Common myeloid progenitor, CD34-positive (primary cell): ENCODE results near the gene GTF2H4.
A peak's percentile ranks its signal among the peaks of the same experiment; 100 is the strongest.
"Not testable (repeated sequence)": the region's sequence is repeated elsewhere in the genome, so short reads cannot be mapped to it uniquely, and the experiment has no call there.

Experiments used
- CTCF ChIA-PET: fragments of 350-600 bp; sonication (Branson Sonifier 250); formaldehyde crosslinking; loops from one replicate; lab custom pipeline; 2021; ENCODE audit warnings: antibody characterized with exemption; lab: Charles Lee
- POLR2A ChIA-PET: fragments of 350-600 bp; sonication (Branson Sonifier 250); formaldehyde crosslinking; loops from one replicate; lab custom pipeline; 2021; ENCODE audit warnings: antibody characterized with exemption; lab: Charles Lee
- DNase-seq, 3 donors: peaks; one replicate each; pipeline versions ENCODE4 v3.0.0 to v3.0.0-alpha.2; 2013
- H3K27ac ChIP-seq, 2 experiments: 1 replicate in 1 of 2; 2 replicates in 1 of 2; pipeline ENCODE4 v1.7.0; 2013; ENCODE audit warnings: inconsistent platforms in 2 of 2, low read length in 2 of 2, mild to moderate bottlenecking in 2 of 2, low read depth in 1 of 2, moderate library complexity in 1 of 2; ENCODE audit not compliant: severe bottlenecking in 2 of 2, insufficient read depth in 1 of 2, poor library complexity in 1 of 2
- H3K27me3 ChIP-seq, 5 experiments: replicated peaks in 2 of 5; 1 replicate in 3 of 5; 2 replicates in 2 of 5; pipeline versions ENCODE4 v1.6.1 to v1.7.0; 2013; ENCODE audit warnings: low read length in 4 of 5, mild to moderate bottlenecking in 2 of 5, moderate library complexity in 2 of 5, inconsistent platforms in 1 of 5; ENCODE audit not compliant: insufficient read depth in 5 of 5, control insufficient read depth in 4 of 5
- H3K36me3 ChIP-seq, 4 experiments: 1 replicate in 2 of 4; 2 replicates in 2 of 4; pipeline versions ENCODE4 v1.6.1 to v1.7.0; 2013; ENCODE audit warnings: low read length in 3 of 4, control low read depth in 1 of 4, mild to moderate bottlenecking in 1 of 4; ENCODE audit not compliant: control insufficient read depth in 4 of 4, insufficient read depth in 4 of 4
- H3K4me1 ChIP-seq, 4 experiments: 1 replicate in 3 of 4; 2 replicates in 1 of 4; pipeline versions ENCODE4 v1.6.1 to v1.7.1; 2013; ENCODE audit warnings: low read length in 3 of 4, mild to moderate bottlenecking in 3 of 4, control low read depth in 1 of 4, inconsistent platforms in 1 of 4, moderate library complexity in 1 of 4; ENCODE audit not compliant: control insufficient read depth in 4 of 4, insufficient read depth in 4 of 4; ENCODE audit errors: control extremely low read depth in 1 of 4
- H3K4me3 ChIP-seq, 7 experiments: 1 replicate in 4 of 7; 2 replicates in 3 of 7; pipeline versions ENCODE4 v1.5.1 to v1.7.0; 2013; ENCODE audit warnings: mild to moderate bottlenecking in 7 of 7, low read length in 6 of 7, moderate library complexity in 6 of 7, inconsistent platforms in 2 of 7, low read depth in 2 of 7, control low read depth in 1 of 7; ENCODE audit not compliant: insufficient read depth in 4 of 7, control insufficient read depth in 1 of 7; ENCODE audit errors: extremely low read depth in 1 of 7
- H3K9me3 ChIP-seq, 5 experiments: 1 replicate in 4 of 5; 2 replicates in 1 of 5; pipeline versions ENCODE4 v1.6.1 to v1.7.1; 2013; ENCODE audit warnings: low read length in 4 of 5, mild to moderate bottlenecking in 2 of 5, inconsistent platforms in 1 of 5, low read depth in 1 of 5, moderate library complexity in 1 of 5; ENCODE audit not compliant: control insufficient read depth in 4 of 5, insufficient read depth in 2 of 5; ENCODE audit errors: control extremely low read depth in 1 of 5
- WGBS: methylation state at CpG from one replicate; pipeline ENCODE4 v1.1.5; 2013; ENCODE audit not compliant: insufficient coverage; 5-methylcytosine and 5-hydroxymethylcytosine counted together

GTF2H4 gene

GRCh38 chr6:30903236-30903635 lies 4.8 kb upstream of the GTF2H4 start:
- CTCF ChIA-PET: interaction anchor here (1.4 kb wide), 1 partner anchor 11 kb away, joined by 4 read pairs; the partner anchor contains the start of gene VARS2
- Histone ChIP-seq H3K4me1 (peaks cover 2 to 11% (median 4%) of the 10 kb centered on the region in 4 experiments), H3K27ac (no peak overlapping the region), H3K4me3 (no peak overlapping the region), H3K9me3 (no peaks in the 10 kb centered on the region), H3K36me3 (peaks cover 0 to 2% (median 0%) of the 10 kb centered on the region in 4 experiments), H3K27me3 (no peaks in the 10 kb centered on the region)
- POLR2A ChIA-PET: no interaction called here
- DNase-seq: no peak
- WGBS: no CpG with 5 or more reads among the region's 4 CpGs

- CTCF ChIA-PET: interaction anchor here (1.0 to 2.1 kb wide), 3 partner anchors 80 to 172 kb away, joined by 3 to 7 read pairs (median 6); no protein-coding TSS in a partner anchor
- H3K4me3 ChIP-seq: peak overlapping the region in 6 of 7 experiments; percentile 94 to 100 (median 96)
- POLR2A ChIA-PET, DNase-seq, H3K27me3 ChIP-seq, H3K9me3 ChIP-seq, H3K27ac ChIP-seq: not testable (repeated sequence)
- peaks cover 3 to 24% (median 16%) of the 10 kb centered on the region in 4 experiments for H3K36me3 ChIP-seq
- 57% methylated on average over 12 of the region's 16 CpGs for WGBS
- H3K4me1 ChIP-seq: peaks cover 8 to 20% (median 13%) of the 10 kb centered on the region in 4 experiments
These were observed 683 bp upstream of the GTF2H4 start for GRCh38 chr6:30907290-30907757.

- no peak for DNase-seq
- H3K36me3 ChIP-seq: peaks cover 3 to 34% (median 24%) of the 10 kb centered on the region in 4 experiments
- CTCF ChIA-PET: interaction anchor here (11.1 kb wide), 1 partner anchor 83 kb away, joined by 119 read pairs; no protein-coding TSS in a partner anchor
- no peaks in the 10 kb centered on the region for H3K27me3 ChIP-seq
- H3K4me1 ChIP-seq: peaks cover 8 to 17% (median 16%) of the 10 kb centered on the region in 4 experiments
- POLR2A ChIA-PET: no interaction called here
- H3K9me3 ChIP-seq: no peaks in the 10 kb centered on the region
- 31% methylated on average over 2 of the region's 2 CpGs for WGBS
- peak overlapping the region in 6 of 7 experiments; percentile 94 to 99 (median 96) for H3K4me3 ChIP-seq
- peak overlapping the region in 1 of 2 experiments; percentile 72 for H3K27ac ChIP-seq
These were observed 693 bp downstream of the GTF2H4 start for GRCh38 chr6:30908700-30909099.

- peaks cover 3 to 34% (median 24%) of the 10 kb centered on the region in 4 experiments for H3K36me3 ChIP-seq
- H3K27ac ChIP-seq, H3K4me3 ChIP-seq, H3K27me3 ChIP-seq, H3K9me3 ChIP-seq, DNase-seq: not testable (repeated sequence)
- ChIA-PET POLR2A (interaction anchor here (0.6 kb wide), 1 partner anchor 272 kb away, joined by 3 read pairs; no protein-coding TSS in a partner anchor), CTCF (interaction anchor here (0.6 to 11.1 kb wide), 6 partner anchors 85 to 205 kb away, joined by 3 to 119 read pairs (median 4); no protein-coding TSS in a partner anchor)
- WGBS: 100% methylated on average over 8 of the region's 12 CpGs
- peaks cover 8 to 32% (median 29%) of the 10 kb centered on the region in 4 experiments for H3K4me1 ChIP-seq
These were observed 2.5 kb downstream of the GTF2H4 start for GRCh38 chr6:30910473-30910872.

- WGBS: 98% methylated on average over 7 of the region's 8 CpGs
- H3K27ac ChIP-seq: no peak overlapping the region
- H3K36me3 ChIP-seq: peaks cover 3 to 46% (median 35%) of the 10 kb centered on the region in 4 experiments
- no peak for DNase-seq
- peak overlapping the region in 1 of 7 experiments; percentile 87 for H3K4me3 ChIP-seq
- H3K27me3 ChIP-seq: no peaks in the 10 kb centered on the region
- CTCF ChIA-PET: interaction anchor here (0.9 to 11.1 kb wide), 15 partner anchors 10 to 216 kb away, joined by 3 to 119 read pairs (median 4); partner anchors contain the start of gene DDR1
- H3K4me1 ChIP-seq: peaks cover 8 to 34% (median 31%) of the 10 kb centered on the region in 4 experiments
- no peaks in the 10 kb centered on the region for H3K9me3 ChIP-seq
- POLR2A ChIA-PET: interaction anchor here (1.0 kb wide), 1 partner anchor 84 kb away, joined by 3 read pairs; no protein-coding TSS in a partner anchor
These were observed 4.9 kb downstream of the GTF2H4 start for GRCh38 chr6:30912746-30913520.

GRCh38 chr6:30913721-30914075 lies 5.7 kb downstream of the GTF2H4 start:
- no peak for DNase-seq
- POLR2A ChIA-PET: interaction anchor here (1.0 kb wide), 1 partner anchor 85 kb away, joined by 3 read pairs; no protein-coding TSS in a partner anchor
- H3K4me3 ChIP-seq: peak overlapping the region in 6 of 7 experiments; percentile 15 to 88 (median 80)
- WGBS: 25% methylated on average over 29 of the region's 31 CpGs
- peaks cover 3 to 48% (median 36%) of the 10 kb centered on the region in 4 experiments for H3K36me3 ChIP-seq
- CTCF ChIA-PET: interaction anchor here (0.9 to 11.1 kb wide), 16 partner anchors 9 to 216 kb away, joined by 3 to 119 read pairs (median 5); partner anchors contain the start of gene DDR1
- H3K9me3 ChIP-seq: no peaks in the 10 kb centered on the region
- H3K27ac ChIP-seq: peak overlapping the region in 1 of 2 experiments; percentile 67
- peaks cover 2 to 28% (median 26%) of the 10 kb centered on the region in 4 experiments for H3K4me1 ChIP-seq
- H3K27me3 ChIP-seq: no peaks in the 10 kb centered on the region
